Aorta (tissue), 5 donors: ENCODE measurements around the gene LPP. TPM values are rescaled to one million over a fixed set of nuclear protein-coding genes. Genes with fewer than 3 reads are reported as not detected.

ENCODE experiments used
- ATAC-seq: fragments of 200-7000 bp; cut with Tn5 transposase; one replicate; pipeline ENCODE4 v1.9.1; 2022; ENCODE audit warnings: moderate library complexity; ENCODE audit not compliant: low FRiP score
- DNase-seq, 2 donors: peaks; one replicate each; pipeline ENCODE4 v3.0.0-alpha.2; 2020
- H3K27ac ChIP-seq, 2 donors: one replicate each; pipeline ENCODE4 v1.5.1; 2013; ENCODE audit warnings: low read length in 2 of 2, mild to moderate bottlenecking in 2 of 2, moderate library complexity in 2 of 2, control low read depth in 1 of 2, inconsistent platforms in 1 of 2, low read depth in 1 of 2
- H3K27me3 ChIP-seq, 2 donors: one replicate each; pipeline ENCODE4 v1.6.1; 2013; ENCODE audit warnings: control low read depth in 1 of 2, low read length in 1 of 2, mild to moderate bottlenecking in 1 of 2, moderate library complexity in 1 of 2; ENCODE audit not compliant: insufficient read depth in 2 of 2, control insufficient read depth in 1 of 2
- H3K36me3 ChIP-seq, 2 donors: one replicate each; pipeline ENCODE4 v1.6.1; 2013; ENCODE audit warnings: control low read depth in 1 of 2, low read length in 1 of 2, mild to moderate bottlenecking in 1 of 2; ENCODE audit not compliant: insufficient read depth in 2 of 2, control insufficient read depth in 1 of 2
- H3K4me1 ChIP-seq, 2 donors: one replicate each; pipeline ENCODE4 v1.6.1; 2013; ENCODE audit warnings: low read length in 2 of 2, control low read depth in 1 of 2, mild to moderate bottlenecking in 1 of 2, moderate library complexity in 1 of 2; ENCODE audit not compliant: insufficient read depth in 2 of 2, control insufficient read depth in 1 of 2
- H3K4me3 ChIP-seq, 2 donors: one replicate each; pipeline ENCODE4 v1.5.1; 2013; ENCODE audit warnings: low read length in 2 of 2, control low read depth in 1 of 2, mild to moderate bottlenecking in 1 of 2
- H3K9me3 ChIP-seq: one replicate; pipeline ENCODE4 v1.6.1; 2013; ENCODE audit warnings: mild to moderate bottlenecking, low read length; ENCODE audit not compliant: control insufficient read depth
- WGBS, 2 donors: extraction: QIAGEN DNeasy Blood & Tissue Kit; methylation state at CpG; one replicate each; pipeline ENCODE4 v1.1.7; 2013; 5-methylcytosine and 5-hydroxymethylcytosine counted together
- intact Hi-C, 2 donors: fragments of 100-400 bp; cut with DNase I; formaldehyde crosslinking; loops; one replicate each; pipeline versions ENCODE4 v1.14.2 to v1.15.0; 2022
- polyA plus RNA-seq, 2 donors: library from polyadenylated mRNA; stranded (reverse); fragments of 200-250 nt; gene quantifications; one replicate each; pipeline ENCODE4 v1.2.3, GENCODE V29; 2013
- total RNA-seq, 2 donors: library from RNA; stranded (reverse); fragmentation: NEBNext Ultra II Directional; extraction: Animal tissue kit (Norgen Biotek cat#: 25700); gene quantifications; one replicate each; pipeline ENCODE4 v1.2.1, GENCODE V29; 2021
- donor health status: healthy with polysubstance abuse.
- donor health status: Bipolar disorder and iron deficiency.
- donor health status: DM: no; HTN: no; CAD: no.
- donor health status: DM: no; HTN: no; CAD: no.
- donor health status: DM: yes; HTN: yes; CAD: no.

The LPP gene
- total and polyA plus RNA-seq, 4 donors = 37.7 to 2,536 (median 527) TPM

DNA sequence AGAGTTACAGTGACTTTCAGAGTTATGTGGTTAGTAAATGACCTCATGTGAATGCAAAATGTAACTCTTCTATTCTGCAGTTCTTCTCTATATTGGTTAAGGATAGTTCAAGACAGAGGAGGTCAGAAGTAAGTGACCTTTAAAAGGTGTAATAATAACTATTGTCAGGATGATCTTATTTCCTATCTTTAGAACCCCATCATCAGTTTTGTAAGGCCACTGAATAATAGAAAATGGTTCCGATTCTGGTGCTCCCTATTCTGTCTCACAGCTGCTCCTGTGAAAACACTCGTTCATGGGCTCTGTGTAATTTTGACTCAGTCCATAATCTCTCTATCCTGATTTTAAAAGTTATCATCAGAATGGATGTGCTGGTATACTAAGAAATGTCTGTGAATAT is 463.3 kb downstream of the LPP start:
- no peaks in the 10 kb centered on the region for H3K36me3 ChIP-seq
- ATAC-seq = no peak
- no peak for DNase-seq
- no peaks in the 10 kb centered on the region for H3K9me3 ChIP-seq
- peaks cover 0 to 7% of the 10 kb centered on the region in 2 donors for H3K4me1 ChIP-seq
- H3K4me3 ChIP-seq = no peak overlapping the region
- 52 to 53% methylated on average over 2 of the region's 2 CpGs for WGBS, 2 donors
- intact Hi-C loops = loop anchor here in 1 of 2 donors (5.0 kb wide), 1 partner anchor 65 kb away; no protein-coding TSS in a partner anchor
- no peak overlapping the region for H3K27ac ChIP-seq
- H3K27me3 ChIP-seq = no peaks in the 10 kb centered on the region

GRCh38 chr3:188617988-188618701 is 464.2 kb downstream of the LPP start:
- H3K4me3 ChIP-seq = no peak overlapping the region
- no peak for DNase-seq
- H3K4me1 ChIP-seq = peaks cover 0 to 7% of the 10 kb centered on the region in 2 donors
- no peaks in the 10 kb centered on the region for H3K9me3 ChIP-seq
- H3K27me3 ChIP-seq = no peaks in the 10 kb centered on the region
- H3K36me3 ChIP-seq = no peaks in the 10 kb centered on the region
- intact Hi-C loops = loop anchor here in 1 of 2 donors (5.0 kb wide), 1 partner anchor 64 kb away; no protein-coding TSS in a partner anchor
- 65 to 73% methylated on average over 5 of the region's 5 CpGs for WGBS, 2 donors
- no peak overlapping the region for H3K27ac ChIP-seq
- ATAC-seq = no peak

GRCh38 chr3:188620752-188621151 is 466.8 kb downstream of the LPP start:
- H3K4me1 ChIP-seq = peaks cover 0 to 4% of the 10 kb centered on the region in 2 donors
- WGBS, 2 donors = 96 to 98% methylated on average over 2 of the region's 2 CpGs

GRCh38 chr3:188624384-188624783 is 470.4 kb downstream of the LPP start:
- no peaks in the 10 kb centered on the region for H3K27me3 ChIP-seq

More at GRCh38 chr3:188620752-188621151, 466.8 kb downstream of the LPP start:
- Histone ChIP-seq H3K27ac (no peak overlapping the region), H3K27me3 (no peaks in the 10 kb centered on the region), H3K36me3 (no peaks in the 10 kb centered on the region), H3K9me3 (no peaks in the 10 kb centered on the region), H3K4me3 (no peak overlapping the region)
- ATAC-seq (no peak), DNase-seq (no peak)
- intact Hi-C loops = loop anchor here (10.0 kb wide), 2 partner anchors 324 to 876 kb away; partner anchors contain the start of gene BCL6 (in 1 of the 2)

DNA sequence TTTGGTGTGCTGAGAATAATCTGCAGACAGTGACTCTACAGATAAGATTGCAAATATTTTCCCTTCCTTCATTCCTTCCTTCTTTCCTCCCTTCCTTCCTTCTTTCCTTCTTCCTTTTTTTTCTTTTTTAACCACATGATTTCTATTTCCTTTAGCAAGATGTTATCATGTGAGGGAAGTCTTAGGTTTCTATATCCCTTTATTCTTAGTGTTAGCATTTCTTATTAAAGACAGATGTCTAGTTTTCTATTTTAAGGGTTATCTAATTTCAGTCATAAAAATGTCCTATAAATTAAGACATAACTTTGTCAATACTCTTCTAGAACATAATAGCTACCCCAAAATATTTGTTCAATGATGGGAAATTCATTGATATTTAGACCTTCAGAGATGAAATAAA is 470.9 kb downstream of the LPP start:
- H3K9me3 ChIP-seq = no peaks in the 10 kb centered on the region
- no peak for ATAC-seq
- H3K36me3 ChIP-seq = no peaks in the 10 kb centered on the region
- no peak overlapping the region for H3K4me3 ChIP-seq
- peak overlapping the region in 1 of 2 donors; percentile 28 for H3K27ac ChIP-seq
- H3K4me1 ChIP-seq = peaks cover 6 to 7% of the 10 kb centered on the region in 2 donors
- no peaks in the 10 kb centered on the region for H3K27me3 ChIP-seq
- no peak for DNase-seq
- intact Hi-C loops = loop anchor here (10.0 kb wide), 2 partner anchors 320 to 880 kb away; partner anchors contain the start of gene BCL6 (in 1 of the 2)

More at GRCh38 chr3:188624384-188624783, 470.4 kb downstream of the LPP start:
- no peak overlapping the region for H3K4me3 ChIP-seq
- H3K9me3 ChIP-seq = no peaks in the 10 kb centered on the region
- H3K36me3 ChIP-seq = no peaks in the 10 kb centered on the region
- H3K4me1 ChIP-seq = peaks cover 6 to 7% of the 10 kb centered on the region in 2 donors
- DNase-seq = no peak
- peak; percentile 91 for ATAC-seq
- H3K27ac ChIP-seq = peak overlapping the region in 1 of 2 donors; percentile 48
- 4 to 7% methylated on average over 3 of the region's 3 CpGs for WGBS, 2 donors
- intact Hi-C loops = loop anchor here (10.0 kb wide), 2 partner anchors 320 to 880 kb away; partner anchors contain the start of gene BCL6 (in 1 of the 2)

- intact Hi-C loops = loop anchor here (10.0 kb wide), 2 partner anchors 317 to 883 kb away; partner anchors contain the start of gene BCL6 (in 1 of the 2)
- Histone ChIP-seq H3K27me3 (no peaks in the 10 kb centered on the region), H3K4me3 (no peak overlapping the region), H3K36me3 (no peaks in the 10 kb centered on the region), H3K4me1 (peaks cover 6 to 9% of the 10 kb centered on the region in 2 donors), H3K27ac (no peak overlapping the region), H3K9me3 (no peaks in the 10 kb centered on the region)
- DNase-seq (no peak), ATAC-seq (no peak)
These were observed 473.7 kb downstream of the LPP start for GRCh38 chr3:188627652-188628051.

GRCh38 chr3:188631291-188632010 is 477.5 kb downstream of the LPP start:
- WGBS, 2 donors = 90 to 92% methylated on average over 5 of the region's 5 CpGs

DNA sequence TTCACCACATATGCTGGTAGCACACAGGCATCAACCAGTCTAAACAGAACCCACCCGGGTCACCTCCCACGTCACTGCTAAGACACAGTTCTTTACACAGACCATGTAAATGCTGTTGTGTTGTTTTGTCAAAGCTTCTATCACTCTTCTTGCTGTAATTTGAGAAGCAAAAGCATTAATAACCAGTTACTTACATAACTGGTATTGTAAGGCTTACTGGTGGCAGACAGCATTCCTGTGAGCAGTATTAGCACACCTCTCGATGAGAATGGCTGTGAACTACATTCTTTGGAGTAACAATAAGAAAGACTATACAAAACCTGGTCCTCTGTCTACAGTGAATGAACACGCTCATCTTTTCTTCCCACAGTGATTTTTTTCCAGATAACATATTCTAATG is 479.2 kb downstream of the LPP start:
- H3K4me1 ChIP-seq = peaks cover 5 to 7% of the 10 kb centered on the region in 2 donors
- no peak overlapping the region for H3K27ac ChIP-seq
- 83 to 87% methylated on average over 4 of the region's 4 CpGs for WGBS, 2 donors
- no peaks in the 10 kb centered on the region for H3K9me3 ChIP-seq
- no peak for DNase-seq
- no peaks in the 10 kb centered on the region for H3K27me3 ChIP-seq
- ATAC-seq = no peak
- peaks cover 0 to 2% of the 10 kb centered on the region in 2 donors for H3K36me3 ChIP-seq
- intact Hi-C loops = no loop called here
- H3K4me3 ChIP-seq = no peak overlapping the region

More at GRCh38 chr3:188631291-188632010, 477.5 kb downstream of the LPP start:
- Histone ChIP-seq H3K4me1 (peaks cover 6 to 10% of the 10 kb centered on the region in 2 donors), H3K27me3 (no peaks in the 10 kb centered on the region), H3K9me3 (no peaks in the 10 kb centered on the region), H3K27ac (peak overlapping the region in 1 of 2 donors; percentile 10), H3K4me3 (no peak overlapping the region), H3K36me3 (peaks cover 0 to 2% of the 10 kb centered on the region in 2 donors)
- DNase-seq (no peak), ATAC-seq (no peak)
- intact Hi-C loops = no loop called here
